Stimulated activated CD4-positive, alpha-beta T cell treated with anti-CD3 and anti-CD28 coated beads, Interleukin-15, amount 100 ng/mL, for 24 hours (primary cell): ENCODE results near the gene FBXO17.
"Not testable (repeated sequence)": the region's sequence is repeated elsewhere in the genome, so short reads cannot be mapped to it uniquely, and the experiment has no call there.

Experiments
- DNase-seq: peaks from one replicate; pipeline ENCODE4 v3.0.0-alpha.2; 2020

FBXO17 gene

GRCh38 chr19:38978326-38978689 is 2.8 kb upstream of the FBXO17 start:
- DNase-seq, result no peak

- peak; percentile 81 for DNase-seq
Measured at GRCh38 chr19:38977445-38978325, 2.1 kb upstream of the FBXO17 start.

DNA sequence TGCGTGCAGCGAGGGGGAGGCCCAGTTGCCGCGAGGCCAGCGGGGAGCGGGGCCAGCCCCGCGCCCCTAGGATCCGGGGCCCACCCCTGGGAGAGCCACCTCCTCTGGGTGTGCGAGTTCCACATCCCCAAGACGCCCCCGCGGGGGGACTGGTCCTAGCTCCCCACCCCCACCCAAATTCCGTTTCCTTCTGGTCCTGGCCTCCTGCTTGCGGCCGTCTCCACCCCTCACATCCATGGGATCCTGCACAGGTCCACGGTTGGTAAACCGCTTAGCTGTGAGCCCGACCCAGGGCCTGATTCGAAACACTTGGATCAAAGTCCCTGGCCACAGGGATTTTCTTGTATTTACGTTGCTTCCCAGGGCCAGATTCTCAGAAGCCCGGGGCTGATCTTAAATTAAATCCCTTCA is 324 bp upstream of the FBXO17 start:
- DNase-seq, result no peak

GRCh38 chr19:38974624-38975213 is 823 bp downstream of the FBXO17 start:
- DNase-seq, result no peak

GRCh38 chr19:38971672-38972071 is 3.9 kb downstream of the FBXO17 start:
- no peak for DNase-seq

- DNase-seq, result no peak
Measured at GRCh38 chr19:38970664-38971532, 4.6 kb downstream of the FBXO17 start.

DNA sequence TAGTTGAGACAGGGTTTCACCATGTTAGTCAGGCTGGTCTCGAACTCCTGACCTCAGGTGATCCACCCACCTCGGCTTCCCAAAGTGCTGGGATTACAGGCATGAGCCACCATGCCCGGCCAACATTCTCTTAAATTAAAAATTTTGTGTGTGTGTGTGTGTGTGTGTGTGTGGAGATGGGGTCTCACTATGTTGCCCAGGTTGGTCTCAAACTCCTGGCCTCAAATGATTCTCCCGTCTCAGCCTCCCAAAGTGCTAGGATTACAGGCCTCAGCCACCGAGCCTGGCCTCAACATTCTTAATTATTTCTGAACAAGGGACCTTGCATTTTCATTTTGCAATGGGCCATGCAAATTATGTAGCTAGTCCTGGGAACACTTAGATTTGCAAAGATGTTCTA is 9.4 kb downstream of the FBXO17 start:
- not testable (repeated sequence) for DNase-seq

DNA sequence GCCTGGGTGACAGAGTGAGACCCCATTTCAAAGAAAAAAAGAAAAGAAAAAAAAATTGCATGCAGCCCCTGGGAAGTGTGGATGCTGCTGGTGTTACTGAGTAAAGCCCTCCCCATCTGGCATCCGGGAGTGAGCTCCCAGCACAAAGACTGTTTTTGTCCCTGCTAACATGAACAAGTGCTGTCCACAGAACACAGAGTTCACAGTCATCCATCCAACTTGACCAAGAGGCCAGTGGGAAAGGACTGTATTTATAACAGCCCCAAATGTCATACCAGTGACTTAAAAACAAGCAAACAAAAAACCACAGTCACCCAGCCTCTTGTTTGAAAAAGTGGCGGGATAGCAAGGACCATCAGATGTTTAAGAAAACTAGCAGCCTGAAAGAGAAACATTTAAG is 10.8 kb downstream of the FBXO17 start:
- DNase-seq, result no peak

- no peak for DNase-seq
Measured at GRCh38 chr19:38959618-38960017, 15.9 kb downstream of the FBXO17 start.

- DNase-seq, result no peak
Measured at GRCh38 chr19:38958301-38958700, 17.2 kb downstream of the FBXO17 start.

DNA sequence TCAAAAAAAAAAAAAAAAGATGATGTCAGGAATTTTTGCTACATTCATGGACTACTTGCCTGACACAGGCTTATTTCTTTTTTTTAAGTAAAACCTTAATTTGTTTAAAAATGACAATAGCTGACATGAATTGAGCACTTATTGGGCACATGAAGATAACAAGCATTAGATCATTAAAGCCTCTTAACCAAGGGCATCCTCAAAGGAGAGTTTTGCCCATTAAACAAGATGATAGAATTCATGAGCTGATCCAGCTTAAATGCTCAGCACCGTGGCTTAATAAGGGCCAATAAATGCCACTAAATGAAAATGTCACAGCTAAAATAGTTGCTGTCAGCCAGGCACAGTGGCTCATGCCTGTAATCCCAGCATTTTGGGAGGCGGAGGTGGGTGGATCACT is 19.3 kb downstream of the FBXO17 start:
- no peak for DNase-seq

- DNase-seq, result no peak
Measured at GRCh38 chr19:38953677-38954076, 21.9 kb downstream of the FBXO17 start.

- peak; percentile 41 for DNase-seq
Measured at GRCh38 chr19:38952395-38953165, 23.0 kb downstream of the FBXO17 start.

GRCh38 chr19:38951187-38951586 is 24.4 kb downstream of the FBXO17 start:
- DNase-seq, result no peak

DNA sequence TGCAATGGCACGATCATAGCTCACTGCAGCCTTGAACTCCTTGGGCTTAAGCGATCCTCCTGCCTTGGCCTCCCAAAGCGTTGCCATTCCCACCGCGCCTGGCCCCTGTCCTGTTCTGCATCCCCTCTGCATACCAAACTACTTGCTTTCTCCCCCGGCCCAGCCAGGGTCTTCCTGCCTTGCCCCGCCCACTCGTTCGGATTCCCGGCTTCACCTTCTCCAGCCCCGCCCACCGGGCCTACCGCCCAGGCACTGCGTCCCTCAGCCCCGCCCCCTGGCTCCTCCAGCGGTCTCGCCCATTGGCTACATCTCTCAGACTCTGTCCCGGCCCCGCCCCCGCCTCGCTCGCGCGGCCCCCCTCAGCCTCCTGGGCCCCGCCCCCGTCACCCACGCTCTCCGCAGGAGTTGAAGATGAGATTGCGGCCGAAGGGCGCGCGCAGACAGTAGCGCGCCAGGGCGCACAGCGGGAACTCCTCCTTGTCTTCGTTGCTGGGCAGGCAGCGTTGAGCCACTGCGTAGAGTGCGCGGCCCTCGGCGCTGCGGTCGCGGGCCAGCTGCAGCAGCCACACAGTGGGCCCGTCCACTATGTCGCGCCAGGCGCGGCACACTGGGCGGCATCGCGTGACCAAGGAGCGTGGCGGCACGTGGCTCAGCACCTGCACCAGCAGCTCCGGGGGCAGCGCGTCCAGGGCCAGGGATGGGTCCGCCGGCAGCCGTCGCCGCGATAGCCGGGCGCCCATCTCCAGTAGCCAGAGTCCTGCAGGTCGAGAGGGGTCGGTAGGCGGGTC is 25.8 kb downstream of the FBXO17 start:
- peak; percentile 94 for DNase-seq

- no peak for DNase-seq
Measured at GRCh38 chr19:38946229-38947010, 29.1 kb downstream of the FBXO17 start.

DNA sequence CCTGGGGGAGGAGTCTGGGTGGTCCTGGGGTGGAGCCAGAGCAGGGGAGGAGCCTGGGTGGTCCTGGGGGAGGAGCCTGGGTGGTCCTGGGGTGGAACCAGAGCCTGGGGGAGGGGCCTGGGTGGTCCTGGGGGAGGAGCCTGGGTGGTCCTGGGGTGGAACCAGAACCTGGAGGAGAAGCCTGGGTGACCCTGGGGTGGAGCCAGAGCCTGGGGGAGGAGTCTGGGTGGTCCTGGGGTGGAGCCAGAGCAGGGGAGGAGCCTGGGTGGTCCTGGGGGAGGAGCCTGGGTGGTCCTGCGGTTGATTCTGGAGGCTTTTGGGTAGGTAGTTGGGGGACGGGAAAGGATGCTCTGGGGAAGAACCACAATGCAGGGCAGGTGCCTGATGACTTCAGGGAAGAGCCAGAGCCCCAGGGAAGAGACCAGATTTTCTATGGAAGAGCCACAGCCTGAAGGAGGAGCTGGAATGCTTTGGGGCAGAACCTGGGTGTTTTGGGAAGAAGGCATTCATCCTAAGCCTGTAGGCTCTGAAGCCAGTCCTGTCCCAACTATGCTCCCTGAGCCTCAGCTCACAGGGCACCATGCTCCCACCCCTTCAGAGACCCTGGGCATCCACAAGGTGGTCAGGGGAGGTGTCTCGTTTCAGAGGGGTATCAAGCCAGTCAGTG is 29.8 kb downstream of the FBXO17 start:
- DNase-seq, result no peak

GRCh38 chr19:38944981-38945506 is 30.5 kb downstream of the FBXO17 start:
- DNase-seq, result no peak

- no peak for DNase-seq
Measured at GRCh38 chr19:38942471-38943181, 32.9 kb downstream of the FBXO17 start.

- no peak for DNase-seq
Measured at GRCh38 chr19:38941979-38942378, 33.6 kb downstream of the FBXO17 start.
